Retina (tissue), 1 donor: Measurements from ENCODE around the gene MEGF11.

Experiments used
- DNase-seq: peaks from one replicate; pipeline ENCODE4 v3.0.0-alpha.2; 2016

MEGF11 gene

DNA sequence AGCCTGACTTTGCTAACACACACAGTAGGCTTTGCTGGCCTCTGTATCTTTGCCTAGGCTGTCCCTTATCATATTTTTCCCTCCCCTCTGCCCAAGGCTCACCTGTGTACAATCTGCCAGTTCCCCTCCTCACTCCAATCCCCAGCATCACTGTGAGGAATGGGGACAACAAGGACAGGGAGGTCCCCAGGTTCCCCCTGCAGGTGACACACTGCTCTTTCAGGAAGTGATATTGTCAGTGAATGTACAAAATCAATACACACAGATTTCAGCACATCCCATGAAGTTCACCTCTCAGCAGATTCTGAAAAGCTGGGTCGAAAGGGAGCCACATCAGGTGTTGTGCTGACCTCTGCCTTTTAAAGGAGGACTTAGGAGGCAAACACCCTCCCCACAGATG lies 206.8 kb downstream of the MEGF11 start:
- DNase-seq = no peak

DNA sequence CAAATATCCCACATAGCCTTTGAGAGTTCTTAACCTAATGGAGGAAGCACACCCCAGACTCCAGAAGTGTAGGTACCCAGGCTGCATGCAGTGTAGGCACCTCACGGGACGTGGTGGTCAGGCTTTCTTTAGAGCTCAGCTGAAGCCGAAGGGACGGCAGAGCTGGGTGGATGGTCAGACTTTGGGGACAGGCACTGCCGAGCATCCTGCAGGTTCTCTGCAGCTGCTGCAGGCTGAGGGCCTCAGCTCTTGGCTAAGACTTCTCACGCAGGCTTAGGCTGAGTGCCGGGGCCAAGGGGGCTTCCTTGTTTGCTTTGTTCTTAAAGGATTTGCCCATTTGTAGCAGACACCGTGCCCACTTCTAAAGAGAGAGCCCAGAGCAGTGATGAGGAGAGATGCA lies 207.2 kb downstream of the MEGF11 start:
- no peak for DNase-seq

GRCh38 chr15:66045542-66045941 lies 208.0 kb downstream of the MEGF11 start:
- DNase-seq = no peak

DNA sequence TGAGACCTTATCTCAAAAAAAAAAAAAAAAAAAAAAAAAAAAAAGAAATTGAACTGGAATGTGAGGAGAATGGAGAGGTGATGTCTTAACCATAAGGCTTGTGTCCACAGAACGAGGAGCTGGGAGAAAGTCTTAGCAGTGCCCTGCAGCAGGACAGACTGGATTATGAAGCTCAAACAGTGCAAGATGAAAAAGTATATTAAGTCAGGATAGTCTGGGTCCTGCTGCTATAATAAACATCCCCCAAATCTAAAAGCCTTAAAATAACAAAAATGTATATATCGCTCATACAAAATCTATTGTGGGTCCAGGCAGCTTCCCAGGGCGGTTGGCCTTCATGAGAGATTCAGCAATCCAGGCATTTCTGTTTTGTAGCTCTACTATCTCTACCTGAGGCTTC lies 208.7 kb downstream of the MEGF11 start:
- no peak for DNase-seq

GRCh38 chr15:66043264-66043663 lies 210.3 kb downstream of the MEGF11 start:
- no peak for DNase-seq

DNA sequence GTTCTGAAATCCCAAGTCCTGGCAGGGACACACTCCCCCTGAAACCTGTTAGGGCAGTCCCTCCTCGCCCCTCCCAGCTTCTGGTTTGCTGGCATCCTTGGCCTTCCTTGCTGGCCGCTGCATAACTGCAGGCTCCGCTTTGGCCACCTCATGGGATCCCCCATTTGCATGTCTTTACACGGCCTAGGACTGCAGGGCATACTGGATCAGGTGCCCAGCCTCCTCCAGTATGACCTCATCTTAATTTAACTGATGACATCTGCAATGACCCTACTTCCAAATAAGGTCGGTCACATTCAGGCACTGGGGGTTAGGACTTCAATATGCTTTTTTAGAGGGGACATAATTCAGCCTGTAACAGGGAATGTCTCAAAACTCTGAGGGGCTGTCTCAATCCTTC lies 210.9 kb downstream of the MEGF11 start:
- DNase-seq = no peak

DNA sequence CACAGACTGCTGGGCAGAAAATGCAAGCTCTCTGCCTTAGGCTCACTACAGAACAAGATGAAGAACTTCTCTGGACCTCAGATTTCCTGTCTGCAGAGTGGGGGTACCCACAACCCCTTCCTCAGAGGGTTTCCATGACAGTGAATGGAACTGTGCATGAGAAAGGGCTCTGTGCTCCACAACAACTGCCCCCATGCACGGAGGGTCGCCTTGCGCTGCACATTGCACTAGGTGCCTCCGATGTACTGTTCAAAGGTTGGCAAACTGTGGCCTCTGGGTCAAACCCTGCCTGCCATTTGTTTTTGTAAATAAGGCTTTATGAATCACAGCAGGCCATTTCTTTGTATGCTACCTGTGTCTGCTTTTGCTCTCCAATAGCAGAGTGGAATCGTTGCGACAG lies 212.3 kb downstream of the MEGF11 start:
- DNase-seq = no peak

GRCh38 chr15:66040211-66040892 lies 213.2 kb downstream of the MEGF11 start:
- DNase-seq = no peak

DNA sequence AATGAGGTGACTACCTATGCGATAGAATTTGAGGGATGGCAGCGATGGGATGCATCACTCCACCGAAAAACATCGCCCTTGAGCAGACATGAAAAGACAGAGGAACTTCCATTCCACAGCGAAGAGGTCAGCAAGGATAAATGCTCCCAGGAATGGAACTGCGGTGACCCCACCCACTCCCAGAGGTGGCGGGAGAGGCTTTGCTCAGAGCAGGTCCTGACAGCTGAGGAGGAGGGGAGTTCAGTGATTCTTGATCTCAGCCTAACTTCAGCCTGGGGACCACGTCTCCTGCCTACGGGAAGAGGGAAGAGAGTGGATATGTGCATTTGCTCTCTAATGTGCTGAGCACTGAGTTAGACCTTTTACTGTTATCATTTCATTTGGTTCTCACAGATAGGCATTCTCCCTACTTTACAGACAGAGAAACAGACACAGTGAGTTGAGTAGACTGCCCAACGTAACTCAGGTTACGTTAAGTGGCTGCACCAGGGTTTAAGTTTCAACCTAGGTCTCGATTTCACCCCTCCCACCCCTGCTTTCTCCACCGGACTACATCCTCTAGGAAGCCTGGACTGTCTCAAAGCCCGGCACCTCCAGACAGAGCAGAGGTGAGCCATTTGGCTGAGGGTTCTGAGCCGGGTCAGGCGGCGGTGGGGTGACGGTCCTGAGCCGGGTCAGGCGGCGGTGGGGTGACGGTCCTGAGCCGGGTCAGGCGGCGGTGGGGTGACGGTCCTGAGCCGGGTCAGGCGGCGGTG lies 214.3 kb downstream of the MEGF11 start:
- DNase-seq = no peak

DNA sequence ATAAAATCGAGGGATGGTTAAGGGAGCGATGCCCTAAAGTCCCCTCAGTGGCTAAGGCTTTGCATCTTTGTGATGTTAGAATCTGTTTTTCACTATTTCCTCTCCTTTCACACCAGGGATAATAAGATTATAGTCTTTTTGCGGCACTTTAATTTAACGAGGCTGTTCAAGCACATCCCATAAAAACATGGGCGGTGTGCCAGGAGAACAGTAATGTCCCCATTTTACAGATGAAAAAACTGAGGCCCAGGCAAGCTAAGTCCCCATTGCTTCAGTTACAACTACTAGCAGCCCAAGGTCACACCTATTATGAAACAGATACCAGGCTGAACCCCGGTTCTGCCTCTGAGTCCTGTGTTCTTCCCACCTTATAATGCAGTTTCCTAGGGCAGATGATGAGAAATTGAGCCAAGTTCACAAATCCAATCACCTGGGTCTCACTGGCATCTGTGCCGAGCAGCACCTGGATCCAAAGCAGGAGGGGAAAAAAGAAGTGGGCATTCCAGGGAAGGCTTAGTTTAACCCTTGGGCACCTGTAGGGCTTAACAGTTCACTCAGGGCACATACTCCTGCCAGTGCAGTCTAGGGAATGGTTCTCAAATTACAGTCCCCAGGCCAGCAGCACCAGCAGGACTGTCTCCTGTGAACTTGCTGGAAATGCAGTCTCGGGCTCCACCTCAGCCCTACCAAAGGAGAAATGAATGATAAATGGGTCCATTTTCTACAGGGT lies 215.0 kb downstream of the MEGF11 start:
- no peak for DNase-seq

DNA sequence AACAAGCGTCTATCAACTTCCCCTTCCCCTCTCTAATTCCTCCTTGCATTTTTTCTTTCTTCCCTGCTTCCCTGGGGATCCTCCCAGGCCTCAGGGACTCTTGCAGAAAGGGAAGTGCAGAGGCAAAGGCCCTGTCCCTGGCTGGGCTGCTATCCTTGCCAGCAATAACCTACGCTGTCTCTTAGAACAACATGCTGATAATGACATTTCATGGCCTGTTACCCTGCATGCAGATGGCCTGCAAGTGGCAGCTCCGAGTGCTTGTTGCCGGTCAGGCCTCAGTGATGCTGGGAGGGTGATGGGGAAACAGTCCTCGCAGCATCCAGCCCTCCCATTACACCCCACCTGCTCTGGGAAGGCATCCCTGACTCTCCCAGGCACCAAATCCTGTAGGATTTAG lies 216.7 kb downstream of the MEGF11 start:
- DNase-seq = no peak

GRCh38 chr15:66035901-66036300 lies 217.6 kb downstream of the MEGF11 start:
- DNase-seq = no peak

- DNase-seq = no peak
Observed at GRCh38 chr15:66033143-66033542, 220.4 kb downstream of the MEGF11 start.

DNA sequence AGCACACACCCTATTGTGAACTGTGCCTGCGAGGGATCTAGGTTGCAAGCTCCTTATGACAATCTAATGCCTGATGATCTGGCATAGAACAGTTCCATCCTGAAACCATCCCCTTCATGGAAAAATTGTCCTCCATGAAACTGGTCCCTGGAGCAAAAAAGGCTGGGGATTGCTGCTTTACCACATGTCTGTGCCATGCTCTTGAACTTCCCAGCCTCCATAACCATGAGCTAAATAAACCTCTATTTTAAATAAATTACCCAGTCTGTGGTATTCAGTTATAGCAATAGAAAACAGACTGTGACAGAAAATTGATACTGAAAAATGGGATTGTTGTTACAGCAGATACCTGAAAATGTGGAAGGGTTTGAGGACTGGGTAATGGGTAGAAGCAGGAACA lies 221.5 kb downstream of the MEGF11 start:
- DNase-seq = no peak

DNA sequence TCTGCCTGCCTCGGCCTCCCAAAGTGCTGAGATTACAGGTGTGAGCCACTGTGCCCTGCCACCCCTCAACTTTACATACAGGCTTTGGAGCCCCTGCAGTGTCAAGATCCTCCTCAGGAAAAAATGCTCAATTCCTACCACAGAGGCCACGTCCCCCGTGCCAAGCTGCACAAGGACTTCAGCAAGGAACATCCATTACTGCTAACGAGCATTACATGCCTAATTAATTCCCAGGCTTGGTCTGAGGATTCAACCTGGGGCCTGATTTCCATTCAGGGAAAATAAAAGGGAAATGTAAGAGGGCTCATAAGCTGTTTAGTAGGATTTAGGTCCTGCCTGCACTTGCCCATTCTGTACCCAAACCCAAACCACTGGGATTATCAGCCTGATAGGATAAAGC lies 222.9 kb downstream of the MEGF11 start:
- no peak for DNase-seq

GRCh38 chr15:66029650-66030049 lies 223.9 kb downstream of the MEGF11 start:
- no peak for DNase-seq

DNA sequence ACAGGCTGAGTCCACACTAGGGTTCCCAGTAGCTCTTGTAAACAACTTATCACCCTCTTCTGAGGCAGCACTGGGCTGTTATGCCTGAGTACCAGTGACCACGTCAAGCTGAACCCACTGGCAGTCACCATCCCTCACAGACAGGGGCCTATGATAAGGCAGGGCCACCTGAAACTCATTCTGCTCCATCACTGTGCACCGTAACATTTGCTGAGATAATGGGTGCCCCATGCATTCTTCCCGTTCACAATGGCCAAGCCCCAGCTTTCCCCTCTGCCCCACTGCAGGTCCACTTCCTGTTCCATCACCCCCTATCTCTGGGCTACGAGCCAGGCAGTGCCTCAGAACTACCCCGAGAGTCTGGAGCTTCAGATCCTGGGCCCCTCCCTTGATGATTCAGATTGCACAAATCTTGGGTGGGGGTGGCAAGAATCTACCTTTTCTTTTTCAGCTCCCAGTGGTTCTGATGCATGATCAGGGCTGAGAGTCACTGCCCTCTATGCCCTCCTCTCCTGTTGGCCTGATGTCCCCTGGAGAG lies 226.2 kb downstream of the MEGF11 start:
- DNase-seq = no peak

- DNase-seq = no peak
Observed at GRCh38 chr15:66025972-66026371, 227.6 kb downstream of the MEGF11 start.

- no peak for DNase-seq
Observed at GRCh38 chr15:66025015-66025452, 228.5 kb downstream of the MEGF11 start.

DNA sequence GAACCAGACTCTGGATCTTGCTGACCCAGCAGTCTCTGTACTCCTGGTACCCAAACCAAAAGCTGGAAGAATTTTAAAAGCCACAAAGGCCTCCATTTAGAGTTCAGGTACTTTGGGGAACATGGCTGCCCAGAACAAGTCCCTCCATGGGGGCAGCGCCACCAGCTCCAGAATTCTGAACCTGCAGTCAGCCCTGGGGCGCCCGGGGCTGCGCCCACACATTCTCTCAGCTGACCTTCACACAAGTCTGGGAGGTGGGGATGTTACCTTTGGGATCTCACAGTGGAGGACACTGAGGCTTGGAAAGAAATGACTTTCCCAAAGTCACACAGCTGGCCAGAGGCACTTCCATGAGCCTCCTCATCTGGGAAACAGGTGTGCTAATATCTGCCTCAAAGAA lies 229.4 kb downstream of the MEGF11 start:
- DNase-seq = no peak

- peak; percentile 40 for DNase-seq
Observed at GRCh38 chr15:66023311-66023972, 230.1 kb downstream of the MEGF11 start.

DNA sequence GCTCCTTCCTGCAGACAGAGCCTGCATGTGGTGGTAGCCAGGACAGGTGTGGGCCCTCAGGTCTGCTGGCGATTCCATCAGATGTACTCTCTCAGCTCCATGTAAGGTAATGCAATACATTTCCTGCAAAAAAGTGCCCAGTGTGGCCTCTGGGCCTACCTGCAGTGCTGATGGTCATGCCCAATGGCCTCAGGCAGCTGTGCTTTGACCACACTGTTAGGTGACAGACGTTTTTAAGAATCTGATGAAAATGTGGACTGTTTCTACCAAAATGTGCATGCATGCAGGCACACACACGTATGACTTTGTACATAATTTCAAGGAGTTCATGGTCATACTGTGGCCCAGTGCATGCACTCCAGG lies 231.4 kb downstream of the MEGF11 start:
- no peak for DNase-seq

- DNase-seq = no peak
Observed at GRCh38 chr15:66021496-66022162, 231.9 kb downstream of the MEGF11 start.
